Measurements from ENCODE around the gene MTRF1L. TPM values are rescaled to one million over a fixed set of nuclear protein-coding genes. Genes with fewer than 3 reads are reported as not detected.

The MTRF1L gene
- 19.0 and 21.9 TPM in 2 replicates for total RNA-seq
- polyA plus RNA-seq (2012): 12.3 TPM

GRCh38 chr6:153002613-153003365, at the start of gene MTRF1L:
Gene MTRF1L, minus strand, starts transcription at chr6:153002709. Its CDS starts 24 bp downstream, at chr6:153002685.
- DNase-seq (ENCODE audit: low read depth): peak; percentile 98

- DNase-seq (ENCODE audit: low read depth): no peak
Observed at GRCh38 chr6:153051801-153052200, 49.3 kb upstream of the MTRF1L start.

GRCh38 chr6:153048631-153049030, 46.1 kb upstream of the MTRF1L start:
- no peak for DNase-seq (ENCODE audit: low read depth)

- no peak for DNase-seq (ENCODE audit: low read depth)
Observed at GRCh38 chr6:153047386-153047785, 44.9 kb upstream of the MTRF1L start.

GRCh38 chr6:153045271-153045670, 42.8 kb upstream of the MTRF1L start:
- no peak for DNase-seq (ENCODE audit: low read depth)

GRCh38 chr6:153044295-153044694, 41.8 kb upstream of the MTRF1L start:
- DNase-seq (ENCODE audit: low read depth): peak; percentile 54

GRCh38 chr6:153043719-153044118, 41.2 kb upstream of the MTRF1L start:
- DNase-seq (ENCODE audit: low read depth): peak; percentile 47

- peak; percentile 24 for DNase-seq (ENCODE audit: low read depth)
Observed at GRCh38 chr6:153038378-153039057, 36.0 kb upstream of the MTRF1L start.

GRCh38 chr6:153034139-153034538, 31.6 kb upstream of the MTRF1L start:
- DNase-seq (ENCODE audit: low read depth): no peak

GRCh38 chr6:153032255-153032882, 29.9 kb upstream of the MTRF1L start:
- peak; percentile 65 for DNase-seq (ENCODE audit: low read depth)

GRCh38 chr6:153031335-153031955, 28.9 kb upstream of the MTRF1L start:
- DNase-seq (ENCODE audit: low read depth): no peak

- no peak for DNase-seq (ENCODE audit: low read depth)
Observed at GRCh38 chr6:153028963-153029362, 26.5 kb upstream of the MTRF1L start.

GRCh38 chr6:153028286-153028685, 25.8 kb upstream of the MTRF1L start:
- no peak for DNase-seq (ENCODE audit: low read depth)

- no peak for DNase-seq (ENCODE audit: low read depth)
Observed at GRCh38 chr6:153027480-153027879, 25.0 kb upstream of the MTRF1L start.

- DNase-seq (ENCODE audit: low read depth): no peak
Observed at GRCh38 chr6:153024709-153025017, 22.2 kb upstream of the MTRF1L start.

- DNase-seq (ENCODE audit: low read depth): peak; percentile 60
Observed at GRCh38 chr6:153023977-153024708, 21.6 kb upstream of the MTRF1L start.

GRCh38 chr6:153018355-153018754, 15.8 kb upstream of the MTRF1L start:
- DNase-seq (ENCODE audit: low read depth): no peak

- DNase-seq (ENCODE audit: low read depth): no peak
Observed at GRCh38 chr6:153016846-153017245, 14.3 kb upstream of the MTRF1L start.

GRCh38 chr6:153015094-153015640, 12.7 kb upstream of the MTRF1L start:
- no peak for DNase-seq (ENCODE audit: low read depth)

GRCh38 chr6:153013438-153013837, 10.9 kb upstream of the MTRF1L start:
- no peak for DNase-seq (ENCODE audit: low read depth)

- peak; percentile 20 for DNase-seq (ENCODE audit: low read depth)
Observed at GRCh38 chr6:153012856-153013255, 10.3 kb upstream of the MTRF1L start.

Measured in myocyte (in vitro differentiated cells).